Measurements from ENCODE around the gene ABR. TPM values are rescaled to one million over a fixed set of nuclear protein-coding genes. Genes with fewer than 3 reads are reported as not detected.
"Not testable (repeated sequence)": the region's sequence is repeated elsewhere in the genome, so short reads cannot be mapped to it uniquely, and the experiment has no call there.

Gene ABR
- polyA plus RNA-seq, 1 donor: 32.7 TPM

- DNase-seq: no peak
Observed at GRCh38 chr17:1120596-1121441, 59.0 kb downstream of the ABR start.

- DNase-seq: no peak
Observed at GRCh38 chr17:1119924-1120323, 59.9 kb downstream of the ABR start.

DNA sequence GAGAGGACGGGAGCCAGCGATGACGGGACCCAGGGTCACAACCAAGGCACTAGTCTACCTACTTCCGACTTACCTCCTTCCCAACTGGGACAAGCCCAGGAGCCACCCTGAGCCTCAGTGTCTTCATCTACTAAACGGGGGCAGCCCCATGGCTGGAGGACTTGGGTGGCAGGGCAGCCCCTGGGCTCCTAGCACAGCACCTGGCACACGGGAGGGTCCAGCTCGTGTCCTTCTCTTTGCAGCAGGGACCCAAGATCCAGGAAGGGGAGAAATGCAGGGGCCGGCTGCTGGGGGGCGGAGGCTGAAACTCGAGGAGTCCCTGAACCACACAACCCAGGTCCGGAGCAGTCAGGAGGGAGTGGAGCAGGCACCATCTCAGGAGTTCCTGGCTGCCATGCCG is 63.2 kb downstream of the ABR start:
- no peak for DNase-seq

DNA sequence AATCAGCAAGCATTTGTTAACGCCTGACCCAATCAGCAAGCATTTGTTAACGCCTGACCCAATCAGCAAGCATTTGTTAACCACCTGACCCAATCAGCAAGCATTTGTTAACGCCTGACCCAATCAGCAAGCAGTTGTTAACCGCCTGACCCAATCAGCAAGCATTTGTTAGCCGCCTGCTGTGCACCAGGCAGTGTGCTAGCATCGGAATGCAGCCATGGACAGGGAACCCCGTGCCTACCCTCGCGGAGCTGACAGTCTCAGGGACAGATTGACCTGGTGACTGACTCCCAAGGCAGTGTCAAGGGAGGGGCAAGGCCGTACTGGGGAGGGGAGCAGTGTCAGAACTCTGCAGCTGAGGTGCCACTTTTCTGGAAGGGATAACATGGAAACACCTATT is 66.9 kb downstream of the ABR start:
- DNase-seq: no peak

GRCh38 chr17:1111599-1112443 is 68.0 kb downstream of the ABR start:
- no peak for DNase-seq

GRCh38 chr17:1110862-1111598 is 68.8 kb downstream of the ABR start:
- DNase-seq: no peak

GRCh38 chr17:1110541-1110861 is 69.3 kb downstream of the ABR start:
- DNase-seq: no peak

- no peak for DNase-seq
Observed at GRCh38 chr17:1109606-1110540, 69.9 kb downstream of the ABR start.

DNA sequence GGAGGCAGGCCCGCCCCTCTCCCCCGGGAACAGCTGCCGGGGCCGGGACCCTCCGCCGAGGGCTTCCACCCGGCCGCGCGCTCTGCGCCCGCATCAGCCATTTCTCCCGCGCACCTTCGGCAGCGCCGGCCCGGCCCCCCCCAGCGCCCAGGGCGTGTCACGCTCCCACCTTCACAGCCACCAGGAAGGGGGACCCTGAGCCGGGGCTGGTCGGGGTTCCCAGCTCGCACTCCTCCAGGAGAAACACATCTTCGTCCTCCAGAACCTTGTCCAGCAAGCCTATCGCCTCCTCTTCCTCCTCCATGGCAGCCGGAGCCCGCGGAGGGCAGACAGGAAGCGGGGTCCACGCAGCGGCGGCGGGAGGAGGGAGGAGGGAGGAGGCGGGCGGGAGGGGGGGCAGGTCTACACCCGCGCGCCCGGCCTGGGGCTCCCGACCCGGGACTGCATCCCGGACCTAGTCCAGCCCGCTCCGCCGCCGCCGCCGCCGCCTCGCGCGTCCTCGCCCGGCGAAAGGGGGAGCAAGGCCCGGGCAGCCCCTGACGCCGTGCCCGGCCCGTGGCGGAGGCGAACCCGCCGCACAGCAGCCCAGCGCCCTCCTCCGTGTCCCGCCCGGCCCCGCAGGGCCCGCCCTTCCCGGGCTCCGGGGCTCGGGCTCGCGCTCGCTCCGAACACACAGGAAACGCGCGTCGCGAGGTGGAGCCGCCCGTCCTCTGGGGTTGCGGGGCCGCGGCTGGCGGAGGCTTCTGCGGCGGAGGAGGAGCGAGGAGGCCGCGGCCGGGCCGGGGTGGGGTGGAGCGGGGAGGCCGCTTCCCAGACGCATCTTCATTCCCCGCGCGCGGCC is 70.8 kb downstream of the ABR start:
- DNase-seq: peak; percentile 71

GRCh38 chr17:1108478-1108764 is 71.4 kb downstream of the ABR start:
- no peak for DNase-seq

- DNase-seq: no peak
Observed at GRCh38 chr17:1107777-1108477, 71.9 kb downstream of the ABR start.

DNA sequence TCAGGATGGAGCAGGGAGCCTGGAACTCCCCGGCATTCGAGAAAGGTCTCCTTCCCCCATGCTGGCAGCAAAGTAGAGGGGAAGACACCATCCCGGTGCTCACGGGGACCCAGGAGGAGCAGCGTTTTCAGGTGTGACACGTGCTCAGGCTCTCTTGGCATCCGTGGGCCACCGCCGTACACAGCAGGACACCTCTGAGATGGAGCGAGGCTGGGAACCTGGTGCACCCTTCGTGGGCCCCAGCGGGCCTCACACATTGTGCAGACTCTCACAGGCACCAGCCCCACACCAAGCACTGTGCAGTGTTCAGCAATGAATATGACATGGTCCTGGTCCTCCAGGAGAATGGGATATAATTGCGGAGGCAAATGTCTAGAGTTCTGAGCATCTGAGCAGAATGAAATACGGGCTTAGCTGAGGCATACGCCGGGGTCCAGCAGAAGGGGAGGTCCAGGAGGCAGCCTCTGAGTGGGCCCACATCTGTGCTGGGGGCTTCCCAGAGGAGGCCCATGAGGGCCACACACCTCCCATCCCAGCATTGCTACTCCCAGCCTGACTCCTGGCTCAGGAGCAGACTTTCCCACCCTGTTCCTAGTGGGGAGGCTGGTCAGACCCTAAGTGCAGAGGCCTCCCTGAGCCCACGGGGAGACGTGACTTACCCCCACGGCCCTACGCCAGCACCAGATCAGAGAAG is 72.6 kb downstream of the ABR start:
- DNase-seq: no peak

DNA sequence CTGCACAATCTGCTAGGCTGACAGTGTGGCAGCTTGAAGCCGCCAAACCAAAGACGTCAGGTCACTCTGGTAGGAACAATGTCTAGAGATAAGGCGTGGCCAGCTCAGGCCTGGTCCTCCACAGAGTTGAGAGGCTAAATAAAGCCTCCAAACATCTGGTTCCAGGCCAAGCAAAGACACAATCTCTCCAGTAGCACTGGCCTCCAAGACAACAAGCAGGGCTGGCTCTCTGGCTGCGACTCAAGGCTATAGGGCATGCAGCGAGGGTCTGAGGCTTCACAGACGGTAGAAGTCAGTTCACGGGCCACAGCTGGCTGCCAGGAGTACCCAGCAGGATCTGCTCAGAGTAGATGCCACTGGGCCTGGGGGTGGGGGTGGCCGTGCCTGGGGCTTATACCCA is 75.6 kb downstream of the ABR start:
- DNase-seq: no peak

DNA sequence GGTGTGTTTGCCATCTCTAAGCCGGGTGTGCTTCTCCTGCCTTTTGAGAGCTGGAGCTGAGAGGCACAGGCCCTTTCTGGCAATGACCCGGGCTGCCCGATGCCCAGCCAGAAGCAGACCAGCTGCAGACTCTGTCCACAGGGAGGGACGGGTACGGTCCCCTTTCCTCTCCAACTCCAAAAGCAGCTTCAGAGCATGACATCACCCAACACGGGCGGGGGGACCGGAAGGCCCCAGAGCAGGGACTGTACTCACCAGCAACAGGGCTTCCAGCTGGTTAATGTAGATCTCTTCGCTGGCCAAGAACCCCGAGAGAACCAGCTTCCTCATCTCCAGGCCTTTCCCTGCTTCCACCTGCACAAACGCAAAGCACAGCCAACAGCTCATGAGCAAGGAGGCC is 79.4 kb downstream of the ABR start:
- peak; percentile 39 for DNase-seq

DNA sequence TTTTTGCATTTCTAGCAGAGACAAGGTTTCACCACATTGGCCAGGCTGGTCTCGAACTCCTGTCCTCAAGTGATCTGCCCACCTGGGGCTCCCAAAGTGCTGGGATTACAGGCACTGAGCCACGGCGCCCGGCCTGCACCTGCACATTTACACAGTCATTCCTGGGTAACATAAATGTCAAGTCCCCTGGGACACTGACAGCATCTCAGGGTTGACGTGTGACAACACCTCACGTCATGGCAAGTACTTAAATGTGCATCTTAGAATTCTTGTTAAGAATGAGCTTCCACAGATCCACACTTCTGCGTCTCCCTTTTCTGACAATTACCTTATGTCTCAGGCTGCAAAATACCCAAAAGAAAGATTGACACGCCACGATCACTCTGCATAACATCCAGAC is 80.5 kb downstream of the ABR start:
- DNase-seq: no peak

- not testable (repeated sequence) for DNase-seq
Observed at GRCh38 chr17:1097972-1098744, 81.6 kb downstream of the ABR start.

DNA sequence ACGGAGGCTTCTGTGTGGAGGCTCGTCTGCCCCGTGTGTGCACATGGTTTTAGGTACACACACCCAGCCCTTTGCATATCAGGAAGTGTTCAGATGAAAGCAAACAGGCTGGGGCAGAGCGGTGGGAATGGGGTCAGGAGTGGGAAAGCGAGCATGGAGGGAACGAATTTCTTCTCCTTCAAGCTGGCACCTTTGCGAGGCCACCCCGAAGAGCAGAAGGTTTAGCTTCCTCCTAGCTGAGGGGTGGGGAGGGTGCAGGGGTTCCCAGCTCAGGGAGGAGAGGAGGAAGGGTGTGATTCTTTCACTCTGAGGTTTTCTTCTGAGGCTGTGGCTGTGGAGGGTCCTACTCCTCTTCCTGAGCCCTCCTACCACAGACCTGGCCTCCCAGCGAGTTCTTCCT is 83.6 kb downstream of the ABR start:
- no peak for DNase-seq

GRCh38 chr17:1095853-1096173 is 84.0 kb downstream of the ABR start:
- no peak for DNase-seq

DNA sequence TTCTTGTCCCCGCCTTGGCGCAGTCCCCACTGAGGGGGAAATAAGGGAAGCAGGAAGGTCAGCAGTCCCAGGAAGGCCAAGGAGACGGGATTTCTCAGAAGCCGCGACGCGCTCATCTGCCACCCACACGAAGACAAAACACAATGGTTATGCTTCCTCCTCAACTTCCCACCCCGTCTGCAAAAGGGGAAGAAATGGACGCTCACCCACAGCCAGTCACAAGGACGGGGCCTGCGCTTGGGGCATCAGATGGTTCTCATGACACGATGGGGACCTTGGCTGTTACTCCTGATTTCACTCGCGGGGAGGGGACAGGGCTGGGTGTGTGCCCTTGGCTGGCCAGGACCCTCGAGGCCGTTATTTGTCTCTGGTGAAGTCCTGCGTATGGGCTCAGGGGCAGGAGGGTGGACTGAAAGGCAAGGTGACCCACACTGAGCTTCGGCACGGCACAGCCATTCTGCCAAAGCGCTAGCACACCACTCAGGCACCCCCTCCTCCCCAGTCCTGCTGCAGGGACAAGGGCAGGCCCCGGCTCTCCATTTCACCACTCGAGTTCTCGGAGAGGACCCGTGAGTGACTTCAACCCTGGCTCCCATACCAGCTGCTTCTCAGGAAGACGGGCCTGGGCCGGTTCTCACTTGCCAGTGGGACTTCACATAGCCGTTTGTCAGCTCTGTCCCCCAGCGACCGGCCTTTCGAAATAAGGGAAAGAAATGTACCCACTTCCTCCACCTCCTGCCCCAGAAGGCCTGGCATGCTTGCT is 84.5 kb downstream of the ABR start:
- DNase-seq: no peak
